GM21723 (cell line): ENCODE results near the gene GOLGA2.

Experiments used
- ATAC-seq: cut with Tn5 transposase; IDR thresholded peaks from one replicate; pipeline ENCODE4 v1.9.1; 2021; ENCODE audit warnings: mild to moderate bottlenecking, moderate library complexity; ENCODE audit not compliant: unreplicated experiment

GOLGA2 gene, protein sequence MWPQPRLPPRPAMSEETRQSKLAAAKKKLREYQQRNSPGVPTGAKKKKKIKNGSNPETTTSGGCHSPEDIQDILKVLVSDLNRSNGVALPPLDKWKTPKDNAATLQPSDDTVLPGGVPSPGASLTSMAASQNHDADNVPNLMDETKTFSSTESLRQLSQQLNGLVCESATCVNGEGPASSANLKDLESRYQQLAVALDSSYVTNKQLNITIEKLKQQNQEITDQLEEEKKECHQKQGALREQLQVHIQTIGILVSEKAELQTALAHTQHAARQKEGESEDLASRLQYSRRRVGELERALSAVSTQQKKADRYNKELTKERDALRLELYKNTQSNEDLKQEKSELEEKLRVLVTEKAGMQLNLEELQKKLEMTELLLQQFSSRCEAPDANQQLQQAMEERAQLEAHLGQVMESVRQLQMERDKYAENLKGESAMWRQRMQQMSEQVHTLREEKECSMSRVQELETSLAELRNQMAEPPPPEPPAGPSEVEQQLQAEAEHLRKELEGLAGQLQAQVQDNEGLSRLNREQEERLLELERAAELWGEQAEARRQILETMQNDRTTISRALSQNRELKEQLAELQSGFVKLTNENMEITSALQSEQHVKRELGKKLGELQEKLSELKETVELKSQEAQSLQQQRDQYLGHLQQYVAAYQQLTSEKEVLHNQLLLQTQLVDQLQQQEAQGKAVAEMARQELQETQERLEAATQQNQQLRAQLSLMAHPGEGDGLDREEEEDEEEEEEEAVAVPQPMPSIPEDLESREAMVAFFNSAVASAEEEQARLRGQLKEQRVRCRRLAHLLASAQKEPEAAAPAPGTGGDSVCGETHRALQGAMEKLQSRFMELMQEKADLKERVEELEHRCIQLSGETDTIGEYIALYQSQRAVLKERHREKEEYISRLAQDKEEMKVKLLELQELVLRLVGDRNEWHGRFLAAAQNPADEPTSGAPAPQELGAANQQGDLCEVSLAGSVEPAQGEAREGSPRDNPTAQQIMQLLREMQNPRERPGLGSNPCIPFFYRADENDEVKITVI

GRCh38 chr9:128275198-128276007, at the start of gene GOLGA2:
Gene GOLGA2 (minus strand): TSS chr9:128276007. CDS start chr9:128275976, 31 bp downstream.
- peak; percentile 55 for ATAC-seq

DNA sequence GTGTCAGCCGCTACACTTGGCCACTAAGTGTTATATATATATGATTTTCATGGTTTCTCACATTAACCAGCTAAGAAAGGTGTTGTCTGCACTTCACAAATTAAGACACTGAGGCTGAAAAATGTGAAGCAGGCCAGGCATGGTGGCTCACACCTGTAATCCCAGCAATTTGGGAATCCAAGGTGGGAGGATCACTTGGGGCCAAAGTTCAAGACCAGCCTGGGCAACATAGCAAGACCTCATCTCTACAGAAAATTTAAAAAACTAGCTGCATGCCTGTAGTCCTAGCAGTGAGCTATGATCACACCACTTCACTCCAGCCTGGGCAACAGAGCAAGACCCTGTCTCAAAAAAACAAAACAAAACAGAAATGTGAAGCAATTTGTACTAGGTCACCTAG, 48.6 kb upstream of the GOLGA2 start:
- no peak for ATAC-seq

DNA sequence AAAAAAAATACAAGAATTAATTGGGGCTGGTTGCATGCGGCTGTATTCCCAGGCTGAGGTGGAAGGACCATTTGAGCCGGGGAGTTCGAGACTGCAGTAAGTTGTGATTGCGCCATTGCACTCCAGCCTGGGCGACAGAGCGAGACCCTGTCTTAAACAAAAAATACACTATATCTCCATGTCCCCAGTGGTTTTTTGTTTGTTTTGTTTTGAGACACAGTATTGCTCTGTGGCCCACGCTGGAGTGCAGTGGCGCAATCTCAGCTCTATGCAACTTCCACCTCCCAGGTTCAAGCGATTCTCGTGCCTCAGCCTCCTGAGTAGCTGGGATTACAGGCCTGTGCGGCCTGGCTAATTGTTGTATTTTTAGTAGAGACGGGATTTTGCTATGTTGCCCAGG, 48.0 kb upstream of the GOLGA2 start:
- ATAC-seq: no peak

DNA sequence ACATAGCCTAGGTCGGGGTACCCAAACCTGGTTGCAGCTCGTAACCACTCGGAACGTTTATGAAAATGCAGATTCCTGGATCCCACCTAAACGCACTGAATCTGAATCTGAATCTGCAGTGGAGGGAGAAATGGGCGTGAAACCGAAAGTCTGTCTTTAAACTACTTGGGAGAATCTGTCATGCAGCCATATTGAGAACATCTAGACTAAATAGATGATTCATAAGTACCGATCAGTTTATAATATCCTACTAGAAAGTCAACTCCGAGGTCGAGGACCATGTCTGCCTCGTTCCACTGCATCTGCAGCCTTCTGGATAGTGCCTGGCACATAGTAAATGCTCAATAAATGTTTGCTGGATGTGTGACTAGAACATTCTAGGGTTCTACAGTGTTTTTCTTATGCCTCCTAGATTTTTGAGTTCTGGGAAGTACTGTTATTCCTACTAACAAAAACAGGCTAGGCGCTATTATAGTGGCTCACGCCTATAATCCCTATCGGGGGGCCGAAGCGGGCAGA, 47.5 kb upstream of the GOLGA2 start:
- ATAC-seq: no peak

DNA sequence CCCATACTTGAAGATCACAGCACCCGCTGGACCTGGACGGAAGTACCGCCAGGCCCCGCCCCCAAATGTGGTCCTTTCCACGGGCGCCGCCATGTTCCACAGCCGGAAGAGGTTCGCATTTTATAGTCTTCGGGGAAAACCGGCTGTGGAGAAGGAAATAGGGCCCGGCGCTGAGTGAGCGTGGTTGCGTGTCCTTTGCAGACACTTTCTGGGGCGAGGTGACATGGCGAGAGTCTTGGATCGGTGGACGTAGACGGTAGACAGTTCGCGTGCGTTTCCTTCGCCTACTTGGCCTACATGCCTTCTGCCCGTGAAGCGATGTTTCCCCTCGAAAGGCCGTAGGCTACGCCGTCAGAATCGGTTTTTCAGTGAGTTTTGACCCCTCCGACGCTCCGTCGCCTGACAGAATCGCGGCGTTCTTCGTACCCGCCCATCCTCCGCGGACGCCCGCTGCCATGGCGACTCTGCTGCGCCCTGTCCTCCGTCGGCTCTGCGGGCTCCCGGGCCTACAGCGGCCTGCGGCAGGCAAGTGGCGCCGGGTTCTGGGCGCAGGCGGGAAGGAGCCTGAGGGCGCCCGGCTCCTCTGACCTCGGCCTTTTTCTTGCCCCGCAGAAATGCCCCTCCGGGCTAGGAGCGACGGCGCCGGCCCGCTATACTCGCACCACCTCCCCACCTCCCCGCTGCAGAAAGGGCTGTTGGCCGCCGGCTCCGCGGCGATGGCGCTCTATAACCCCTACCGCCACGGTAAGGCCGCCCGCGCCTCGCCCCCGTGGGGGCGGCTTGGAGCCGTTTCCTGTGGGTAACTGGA, 46.8 kb upstream of the GOLGA2 start, which contains the start of the genes COQ4 and TRUB2:
Gene COQ4, plus strand, starts transcription at position 436 of the 808 bp plus-strand sequence. Its CDS starts 20 bp downstream, at position 456.
Gene TRUB2, minus strand, starts transcription at position 44 of the 808 bp plus-strand sequence. Its CDS starts 39 bp downstream, at position 5.
- ATAC-seq: peak; percentile 82

GRCh38 chr9:128321879-128322403, 46.1 kb upstream of the GOLGA2 start:
- peak; percentile 2 for ATAC-seq

DNA sequence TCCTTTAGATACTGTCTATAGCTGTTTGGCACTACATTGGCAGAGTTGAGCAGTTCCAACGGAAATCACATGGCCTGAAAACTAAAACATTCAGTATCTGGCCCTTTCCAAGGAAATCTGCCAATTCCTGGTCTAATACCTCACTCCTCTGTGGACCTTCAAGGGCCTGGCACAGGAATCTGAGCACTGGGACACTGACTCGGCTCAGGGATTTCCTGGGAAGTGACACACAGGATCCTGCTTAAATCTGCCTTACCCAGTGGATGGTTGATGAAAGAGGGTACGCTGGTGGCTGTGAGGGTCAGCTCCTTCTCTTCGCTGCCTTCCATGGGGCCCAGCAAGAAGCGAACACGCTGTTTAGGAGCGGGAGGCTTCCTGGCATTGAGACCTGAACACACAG, 45.5 kb upstream of the GOLGA2 start:
- ATAC-seq: no peak

- no peak for ATAC-seq
Observed at GRCh38 chr9:128317629-128318028, 41.8 kb upstream of the GOLGA2 start.

DNA sequence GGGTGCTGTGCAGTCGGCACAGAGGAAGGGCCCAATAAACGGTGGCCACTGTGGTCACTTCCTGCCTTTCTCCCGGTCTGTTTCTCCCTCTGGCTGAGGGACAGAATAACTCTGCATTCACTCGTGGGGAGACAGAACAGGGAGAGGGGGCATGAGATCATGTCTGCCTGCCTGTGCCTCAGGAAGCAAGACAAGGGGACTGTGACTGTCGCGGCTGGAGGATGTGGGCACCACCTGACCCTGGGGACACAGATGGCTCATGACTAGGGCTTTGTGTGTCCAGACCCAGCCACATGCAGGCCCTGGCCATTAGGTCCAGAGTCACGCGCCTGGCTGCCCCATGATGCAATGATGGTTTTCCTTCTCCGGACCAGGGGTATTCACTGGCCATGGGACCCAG, 40.6 kb upstream of the GOLGA2 start:
- no peak for ATAC-seq

- no peak for ATAC-seq
Observed at GRCh38 chr9:128314697-128315096, 38.9 kb upstream of the GOLGA2 start.

DNA sequence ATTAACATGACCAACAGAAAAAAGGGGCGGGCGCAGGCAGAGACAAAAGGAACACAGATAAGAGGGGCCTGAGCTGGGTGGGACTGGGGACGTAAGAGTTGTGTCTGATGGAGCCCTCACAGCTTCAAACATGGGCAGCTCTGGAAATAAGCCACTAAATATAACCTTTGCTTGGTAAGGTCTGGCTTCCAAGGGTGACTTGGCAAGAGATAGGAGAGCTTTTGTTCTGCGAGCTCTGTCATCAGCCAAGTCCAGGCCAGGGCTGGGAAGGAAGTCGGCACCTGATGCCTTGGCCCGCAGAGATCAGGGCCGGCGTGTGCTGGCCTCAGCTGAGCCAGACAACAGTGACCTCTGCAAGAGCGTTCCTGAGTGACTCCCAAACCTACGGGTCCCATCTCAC, 34.7 kb upstream of the GOLGA2 start:
- ATAC-seq: no peak

DNA sequence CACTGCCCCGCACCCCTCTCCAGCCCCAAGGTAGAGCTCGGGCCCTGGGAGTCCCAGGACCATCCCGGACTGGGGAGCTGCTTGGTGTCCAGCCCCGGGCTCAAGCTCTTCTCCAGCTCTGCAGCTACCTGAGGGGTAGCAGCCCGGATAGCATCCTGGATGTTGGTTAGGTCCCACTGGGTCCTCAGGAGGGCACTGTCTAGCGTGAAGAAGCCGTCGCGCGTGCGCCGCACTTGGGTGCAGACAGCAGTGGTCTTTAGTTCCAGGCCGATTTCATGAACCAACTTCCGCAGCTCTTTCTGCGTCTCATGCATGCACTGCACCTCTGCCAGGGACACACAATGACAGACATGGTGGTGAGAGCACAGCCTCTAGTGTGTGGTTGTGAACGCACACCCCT, 33.7 kb upstream of the GOLGA2 start:
- no peak for ATAC-seq

DNA sequence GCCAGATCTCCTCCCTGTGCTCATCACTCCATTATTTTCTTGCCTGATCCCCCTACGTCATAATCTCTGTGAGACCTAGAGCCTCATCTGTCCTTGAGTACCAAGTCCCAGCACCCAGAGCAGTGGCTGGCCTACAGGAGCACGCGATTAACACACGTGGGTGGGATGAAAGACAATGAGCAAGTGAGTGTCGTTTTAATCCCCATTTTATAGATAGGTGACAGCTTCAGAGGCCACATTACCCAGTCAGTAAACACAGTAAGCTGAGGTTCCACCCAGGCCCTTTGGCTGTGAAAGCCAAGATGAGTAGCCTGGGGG, 29.1 kb upstream of the GOLGA2 start:
- ATAC-seq: no peak

DNA sequence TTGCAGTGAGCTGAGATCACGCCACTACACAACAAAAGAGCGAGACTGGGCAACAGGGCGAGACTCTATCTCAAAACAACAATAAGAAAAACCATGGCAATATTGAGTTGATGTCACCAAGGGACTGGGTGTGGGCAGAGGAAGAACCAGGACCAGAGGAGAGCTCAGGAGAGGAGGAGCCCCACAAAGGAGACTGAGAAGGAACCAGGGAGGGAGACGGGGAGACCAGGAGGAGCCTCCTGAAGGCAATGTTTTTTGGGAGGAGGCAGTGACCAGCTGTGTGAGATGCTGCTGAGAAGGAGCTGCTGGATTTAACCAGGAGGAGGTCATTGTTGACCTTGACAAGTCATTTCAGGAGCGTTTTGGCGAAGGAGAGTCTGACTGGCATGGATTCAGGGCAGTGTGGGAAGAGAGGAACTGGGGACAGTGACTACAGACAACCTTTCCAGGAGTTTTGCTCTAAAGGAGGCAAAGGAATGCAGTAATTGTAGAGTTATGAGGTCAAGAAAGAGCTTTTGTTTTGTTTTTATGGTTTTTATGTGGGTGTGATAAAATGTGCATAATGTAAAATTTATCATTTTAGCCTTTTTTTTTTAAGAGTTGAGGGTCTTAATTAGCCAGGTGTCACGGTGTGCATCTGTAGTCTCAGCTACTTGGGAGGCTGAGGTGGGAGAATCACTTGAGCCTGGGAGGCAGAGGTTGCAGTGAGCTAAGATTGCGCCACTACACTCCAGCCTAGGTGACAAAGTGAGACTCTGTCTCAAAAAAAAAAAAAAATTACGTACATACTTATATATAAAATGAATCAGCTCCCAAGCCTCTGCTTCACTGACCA, 28.5 kb upstream of the GOLGA2 start:
- ATAC-seq: no peak

DNA sequence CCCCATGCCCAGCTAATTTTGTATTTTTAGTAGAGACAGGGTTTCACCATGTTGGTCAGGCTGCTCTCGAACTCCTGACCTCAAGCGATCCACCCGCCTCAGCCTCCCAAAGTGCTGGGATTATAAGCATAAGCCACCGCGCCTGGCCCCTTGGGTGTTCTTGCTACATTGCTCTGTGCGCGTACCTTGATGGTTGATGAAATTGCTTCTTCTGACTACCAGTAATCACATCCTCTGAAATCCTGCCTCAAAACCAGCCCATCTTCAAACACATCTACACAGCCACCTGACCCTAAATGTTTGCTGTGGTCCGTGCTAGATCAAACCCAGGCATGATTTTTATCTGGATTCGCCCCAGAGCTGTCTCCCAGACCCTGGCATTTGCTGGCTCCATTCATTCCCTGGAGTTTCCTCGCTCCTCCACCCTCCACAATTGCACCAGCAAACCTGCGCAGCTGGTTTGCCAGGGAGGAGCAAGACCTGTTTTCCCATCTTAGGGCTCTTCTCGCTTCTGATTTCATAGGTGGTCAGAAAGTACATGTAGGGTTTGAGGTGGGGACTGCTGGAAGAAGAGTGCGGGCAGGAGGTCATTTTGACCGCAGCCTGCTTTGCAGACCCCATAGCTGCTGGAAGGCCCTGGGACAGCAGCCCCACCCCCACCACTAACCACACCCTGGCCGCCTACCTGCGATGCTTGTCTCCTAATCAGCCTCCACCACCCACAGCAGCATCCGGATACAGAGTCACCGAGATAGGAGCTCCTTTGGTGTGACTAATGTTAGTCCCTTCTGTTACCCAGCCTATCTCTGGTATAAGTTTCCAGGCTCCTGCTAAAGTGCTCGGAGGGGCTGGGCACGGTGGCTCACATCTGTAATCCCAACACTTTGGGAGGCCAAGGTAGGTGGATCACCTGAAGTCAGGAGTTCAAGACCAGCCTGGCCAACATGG, 23.0 kb upstream of the GOLGA2 start:
- no peak for ATAC-seq

- ATAC-seq: no peak
Observed at GRCh38 chr9:128297221-128297773, 21.5 kb upstream of the GOLGA2 start.
